Endothelial cell of umbilical vein (primary cell): Measurements from ENCODE around the gene MACROH2A2. TPM values are rescaled to one million over a fixed set of nuclear protein-coding genes. Genes with fewer than 3 reads are reported as not detected.

Source experiments
- BruUV-seq: library from RNA; stranded (reverse); fragments of 400-500 nt; replicated peaks from 2 replicates; lab custom pipeline; 2021; lab: Mats Ljungman, UMichigan
- CTCF ChIA-PET: fragments of 300-600, 350-600 bp; sonication (Branson Sonifier 250); formaldehyde crosslinking; loops from one replicate; lab custom pipeline; 2021; ENCODE audit warnings: antibody characterized with exemption, inconsistent platforms; lab: Charles Lee
- POLR2A ChIA-PET: fragments of 300-600, 350-600 bp; sonication (Branson Sonifier 250); formaldehyde crosslinking; loops from one replicate; lab custom pipeline; 2021; ENCODE audit warnings: antibody characterized with exemption, inconsistent platforms; lab: Charles Lee
- DNase-seq: peaks from one replicate; pipeline ENCODE4 v3.0.0-alpha.2; 2011; ENCODE audit warnings: low read depth, low spot score
- FAIRE-seq: peaks from 2 replicates; lab custom pipeline; 2011; peaks lifted over from hg19 to GRCh38; lab: Jason Lieb, UNC
- H2AFZ ChIP-seq: 2 replicates; pipeline ENCODE4 v1.6.0; 2012; ENCODE audit warnings: low read depth, low read length, control low read depth, inconsistent platforms
- H3K27ac ChIP-seq: 2 replicates; pipeline ENCODE4 v1.5.1; 2011; ENCODE audit warnings: low read depth, mild to moderate bottlenecking, control low read depth, low read length, moderate library complexity; ENCODE audit not compliant: insufficient read depth
- H3K27me3 ChIP-seq, 2 experiments: 2 replicates each; pipeline versions ENCODE4 v1.6.0 to v1.6.1; 2011; ENCODE audit warnings: low read length in 2 of 2, mixed read lengths in 1 of 2; ENCODE audit not compliant: control insufficient read depth in 2 of 2, insufficient read depth in 2 of 2
- H3K36me3 ChIP-seq, 2 experiments: 2 replicates in 1 of 2; 3 replicates in 1 of 2; pipeline ENCODE4 v1.5.1; 2011; ENCODE audit warnings: low read length in 2 of 2, mild to moderate bottlenecking in 1 of 2, moderate library complexity in 1 of 2; ENCODE audit not compliant: control insufficient read depth in 2 of 2, insufficient read depth in 2 of 2; ENCODE audit errors: extremely low read depth in 1 of 2
- H3K4me1 ChIP-seq: 3 replicates; pipeline ENCODE4 v1.5.1; 2011; ENCODE audit warnings: mild to moderate bottlenecking, low read length; ENCODE audit not compliant: control insufficient read depth, insufficient read depth; ENCODE audit errors: extremely low read depth
- H3K4me2 ChIP-seq: 2 replicates; pipeline ENCODE4 v1.6.1; 2011; ENCODE audit warnings: low read length, control low read depth, mixed read lengths; ENCODE audit not compliant: insufficient read depth
- H3K4me3 ChIP-seq, 3 experiments: fragments of 200-600 bp in 1 of 3; sonication (generic), shearing (Covaris generic) in 1 of 3; replicated peaks in 1 of 3; 2 replicates each; pipeline ENCODE4 v1.5.1; 2011 to 2016; ENCODE audit warnings: control low read depth in 3 of 3, low read length in 3 of 3, mild to moderate bottlenecking in 2 of 3, inconsistent platforms in 1 of 3, low read depth in 1 of 3, moderate library complexity in 1 of 3; ENCODE audit not compliant: insufficient read depth in 1 of 3
- H3K79me2 ChIP-seq: 2 replicates; pipeline ENCODE4 v1.6.0; 2012; ENCODE audit warnings: low read length, inconsistent platforms; ENCODE audit not compliant: control insufficient read depth, insufficient read depth
- H3K9ac ChIP-seq: replicated peaks from 2 replicates; pipeline ENCODE3; 2011; ENCODE audit warnings: low read length, control low read depth; ENCODE audit not compliant: insufficient read depth; ENCODE audit errors: extremely low read depth
- H3K9me1 ChIP-seq: replicated peaks from 3 replicates; pipeline ENCODE4 v1.6.0; 2011; ENCODE audit warnings: mild to moderate bottlenecking, low read length; ENCODE audit not compliant: control insufficient read depth, insufficient read depth; ENCODE audit errors: extremely low read depth
- H3K9me3 ChIP-seq: replicated peaks from 2 replicates; pipeline ENCODE4 v1.5.1; 2012; ENCODE audit warnings: low read length, inconsistent platforms; ENCODE audit not compliant: control insufficient read depth, insufficient read depth
- H4K20me1 ChIP-seq: replicated peaks from 2 replicates; pipeline ENCODE3; 2011; ENCODE audit warnings: mild to moderate bottlenecking, low read length; ENCODE audit not compliant: control insufficient read depth, insufficient read depth; ENCODE audit errors: extremely low read depth
- CTCF ChIP-seq, 2 donors: IDR thresholded peaks; 1 replicate in 1 of 2; 2 replicates in 1 of 2; pipeline ENCODE4 v1.5.1; 2011; ENCODE audit warnings: low read length in 2 of 2, mild to moderate bottlenecking in 2 of 2, moderate library complexity in 2 of 2, control low read depth in 1 of 2, inconsistent platforms in 1 of 2, low read depth in 1 of 2; ENCODE audit not compliant: insufficient read depth in 1 of 2; ENCODE audit errors: extremely low read depth in 1 of 2
- EZH2 ChIP-seq: IDR thresholded peaks from 2 replicates; pipeline ENCODE4 v1.6.1; 2012; ENCODE audit warnings: borderline replicate concordance, low read depth, mild to moderate bottlenecking, moderate library complexity, low read length, inconsistent platforms; ENCODE audit not compliant: severe bottlenecking
- FOS ChIP-seq: IDR thresholded peaks from 2 replicates; pipeline ENCODE4 v1.6.1; 2011; ENCODE audit warnings: mild to moderate bottlenecking, low read length, moderate library complexity, borderline replicate concordance; ENCODE audit not compliant: insufficient read depth
- GATA2 ChIP-seq: IDR thresholded peaks from 2 replicates; pipeline ENCODE4 v1.7.0; 2011; ENCODE audit warnings: low read depth, mild to moderate bottlenecking, moderate library complexity, mixed read lengths, low read length; ENCODE audit not compliant: insufficient read length, insufficient read depth
- JUN ChIP-seq: IDR thresholded peaks from 2 replicates; pipeline ENCODE4 v1.6.1; 2011; ENCODE audit warnings: borderline replicate concordance, low read depth; ENCODE audit not compliant: insufficient read length, insufficient read depth
- MAX ChIP-seq: IDR thresholded peaks from 2 replicates; pipeline ENCODE4 v1.6.1; 2011; ENCODE audit not compliant: insufficient read depth, insufficient read length
- MYC ChIP-seq: IDR thresholded peaks from one replicate; pipeline ENCODE4 v1.6.1; 2011; ENCODE audit warnings: mild to moderate bottlenecking, low read depth, low read length
- POLR2A ChIP-seq: IDR thresholded peaks from 2 replicates; pipeline ENCODE4 v1.6.1; 2012; ENCODE audit warnings: low read depth, mild to moderate bottlenecking, control low read depth, low read length
- POLR2AphosphoS5 ChIP-seq: IDR thresholded peaks from 2 replicates; pipeline ENCODE4 v1.6.1; 2012; ENCODE audit warnings: low read depth, mild to moderate bottlenecking, control low read depth, low read length, moderate library complexity; ENCODE audit not compliant: insufficient read depth
- dilution Hi-C: fragments of 300-500 bp; cut with MboI; formaldehyde crosslinking; loops from one replicate; pipeline ENCODE4 v1.15.0; 2019; ENCODE audit warnings: low sequenced_read_pairs; ENCODE audit not compliant: extremely low pct_ligation_motif_present
- intact Hi-C: fragments of 100-400 bp; cut with micrococcal nuclease; formaldehyde crosslinking; loops from one replicate; pipeline ENCODE4 v1.10.0; 2022
- polyA plus RNA-seq, 4 experiments: library from polyadenylated mRNA; depleted of rRNA in 3 of 4; stranded (reverse) in 3 of 4; unstranded in 1 of 4; fragments of >200 nt; gene quantifications; 2 replicates each; pipeline versions ENCODE4 v1.2.1 to v1.2.3, GENCODE V29; 2011 to 2012; ENCODE audit warnings: missing spikeins in 1 of 4
- total RNA-seq: library from RNA; stranded (reverse); gene quantifications from 2 replicates; pipeline ENCODE4 v1.2.3, GENCODE V29; 2021

MACROH2A2 gene
- total and polyA plus RNA-seq, 2 donors (not counting 3 experiments of a cell fraction or from before 2014, with no cell fraction given), result 0.08 TPM; not detected in 1

- H3K4me1 ChIP-seq, result peaks cover 11% of the 10 kb centered on the region
- peak overlapping the region; percentile 55 for H3K4me2 ChIP-seq
- peaks cover 0 to 7% of the 10 kb centered on the region in 2 experiments for H3K36me3 ChIP-seq
- peak; percentile 80 for DNase-seq
- no peaks in the 10 kb centered on the region for H4K20me1 ChIP-seq
- no peaks in the 10 kb centered on the region for H3K9me3 ChIP-seq
- dilution Hi-C loops, result no loop called here
- H3K9me1 ChIP-seq, result no peaks in the 10 kb centered on the region
- H3K27me3 ChIP-seq, result no peaks in the 10 kb centered on the region
- TF ChIP-seq MAX, result peak; percentile 62
- TF ChIP-seq JUN, result no peak
- no peak for TF ChIP-seq EZH2
- TF ChIP-seq POLR2AphosphoS5, result peak; percentile 47
- peak; percentile 16 for TF ChIP-seq MYC
- no peak for TF ChIP-seq FOS
- no peak for TF ChIP-seq GATA2
- TF ChIP-seq POLR2A, result no peak
- TF ChIP-seq CTCF (IDR thresholded peaks at IDR 0.05; ENCODE audit: extremely low read depth in 1 of 2, insufficient read depth in 1 of 2, low read depth in 1 of 2, low read length in 2 of 2), result peak; percentile 50 to 65
- H2AFZ ChIP-seq, result peak overlapping the region; percentile 82
- peak; percentile 76 for FAIRE-seq
- peak overlapping the region; percentile 58 to 64 (median 64) for H3K4me3 ChIP-seq
- ChIA-PET CTCF (interaction anchor here (0.5 to 3.4 kb wide), 43 partner anchors 8 to 508 kb away, joined by 3 to 95 read pairs (median 4); partner anchors contain the start of genes AIFM2, EIF4EBP2, PPA1 and SAR1A), POLR2A (interaction anchor here (0.6 to 1.8 kb wide), 10 partner anchors 9 to 64 kb away, joined by 3 to 24 read pairs (median 5); partner anchors contain the start of genes AIFM2 and SAR1A)
- H3K9ac ChIP-seq, result peak overlapping the region; percentile 70
- intact Hi-C loops, result loop anchor here (1.0 to 5.0 kb wide), 7 partner anchors 14 to 236 kb away; partner anchors contain the start of genes AIFM2, LRRC20, PPA1 and SAR1A
- peaks cover 7% of the 10 kb centered on the region for H3K79me2 ChIP-seq
- peak overlapping the region; percentile 28 for H3K27ac ChIP-seq
- no TSS peak for BruUV-seq
These were observed 93.2 kb downstream of the MACROH2A2 start for GRCh38 chr10:70145666-70146488.
